ENCODE results near the gene DOK4. TPM values are rescaled to one million over a fixed set of nuclear protein-coding genes. Genes with fewer than 3 reads are reported as not detected.
"Not testable (repeated sequence)": the region's sequence is repeated elsewhere in the genome, so short reads cannot be mapped to it uniquely, and the experiment has no call there.

DOK4 gene
- total RNA-seq, 1 experiment from 2014 or later, result 6.8 TPM

- DNase-seq (ENCODE audit: low read depth, low spot score), result no peak
- Histone ChIP-seq H3K9me3 (ENCODE audit: control insufficient read depth, insufficient read depth, low read depth, low read length) (no peaks in the 10 kb centered on the region), H3K27me3 (ENCODE audit: control insufficient read depth, insufficient read depth, low read length) (no peaks in the 10 kb centered on the region), H3K4me3 (ENCODE audit: low read depth in 2 of 2, low read length in 2 of 2) (no peak overlapping the region), H3K36me3 (ENCODE audit: control insufficient read depth, insufficient read depth, low read length) (no peaks in the 10 kb centered on the region), H3K4me1 (ENCODE audit: control insufficient read depth, insufficient read depth, low read length) (no peaks in the 10 kb centered on the region), H3K27ac (ENCODE audit: low read length) (no peak overlapping the region)
- no peak for ATAC-seq
- CTCF ChIA-PET, result interaction anchor here (0.7 kb wide), 1 partner anchor 12 kb away, joined by 6 read pairs; no protein-coding TSS in a partner anchor
- intact Hi-C loops (cut with micrococcal nuclease; ENCODE audit: unreplicated experiment) (no loop called here), in situ Hi-C loops (cut with HindIII; ENCODE audit: low pct_unique_long_range_greater_than_20kb, low sequenced_read_pairs) (no loop called here)
- BruUV-seq (replicated peaks), result no TSS peak
- POLR2A ChIA-PET, result no interaction called here
- no peak for TF ChIP-seq REST (IDR thresholded peaks at IDR 0.05; ENCODE audit: insufficient read depth in 1 of 2, low read depth in 2 of 2, low read length in 1 of 2)
- TF ChIP-seq POLR2AphosphoS5 (IDR thresholded peaks at IDR 0.05; ENCODE audit: low read depth, low read length), result no peak
- TF ChIP-seq SIN3A (IDR thresholded peaks at IDR 0.05; ENCODE audit: borderline replicate concordance, insufficient read depth, low read depth, low read length), result no peak
- no peak for TF ChIP-seq TCF7L2 (IDR thresholded peaks at IDR 0.05; ENCODE audit: low read depth, low read length)
- no peak for TF ChIP-seq CTCF (IDR thresholded peaks at IDR 0.05)
These were observed 15.2 kb upstream of the DOK4 start for GRCh38 chr16:57501492-57501891.

GRCh38 chr16:57500578-57501111, 14.4 kb upstream of the DOK4 start:
- intact Hi-C loops (cut with micrococcal nuclease; ENCODE audit: unreplicated experiment), result no loop called here
- in situ Hi-C loops (cut with HindIII; ENCODE audit: low pct_unique_long_range_greater_than_20kb, low sequenced_read_pairs), result no loop called here
- ChIA-PET CTCF (interaction anchor here (0.6 kb wide), 1 partner anchor 43 kb away, joined by 11 read pairs; no protein-coding TSS in a partner anchor), POLR2A (no interaction called here)
- BruUV-seq (replicated peaks), result no TSS peak
- ATAC-seq (no peak), DNase-seq (ENCODE audit: low read depth, low spot score) (no peak)
- no peaks in the 10 kb centered on the region for H3K9me3 ChIP-seq (ENCODE audit: control insufficient read depth, insufficient read depth, low read depth, low read length)
- no peaks in the 10 kb centered on the region for H3K27me3 ChIP-seq (ENCODE audit: control insufficient read depth, insufficient read depth, low read length)
- no peak overlapping the region for H3K27ac ChIP-seq (ENCODE audit: low read length)
- no peak overlapping the region for H3K4me3 ChIP-seq (ENCODE audit: low read depth in 2 of 2, low read length in 2 of 2)
- no peaks in the 10 kb centered on the region for H3K4me1 ChIP-seq (ENCODE audit: control insufficient read depth, insufficient read depth, low read length)
- H3K36me3 ChIP-seq (ENCODE audit: control insufficient read depth, insufficient read depth, low read length), result no peaks in the 10 kb centered on the region
- TF ChIP-seq SIN3A (IDR thresholded peaks at IDR 0.05; ENCODE audit: borderline replicate concordance, insufficient read depth, low read depth, low read length), result no peak
- no peak for TF ChIP-seq REST (IDR thresholded peaks at IDR 0.05; ENCODE audit: insufficient read depth in 1 of 2, low read depth in 2 of 2, low read length in 1 of 2)
- TF ChIP-seq TCF7L2 (IDR thresholded peaks at IDR 0.05; ENCODE audit: low read depth, low read length), result no peak
- no peak for TF ChIP-seq CTCF (IDR thresholded peaks at IDR 0.05)
- TF ChIP-seq POLR2AphosphoS5 (IDR thresholded peaks at IDR 0.05; ENCODE audit: low read depth, low read length), result no peak

DNA sequence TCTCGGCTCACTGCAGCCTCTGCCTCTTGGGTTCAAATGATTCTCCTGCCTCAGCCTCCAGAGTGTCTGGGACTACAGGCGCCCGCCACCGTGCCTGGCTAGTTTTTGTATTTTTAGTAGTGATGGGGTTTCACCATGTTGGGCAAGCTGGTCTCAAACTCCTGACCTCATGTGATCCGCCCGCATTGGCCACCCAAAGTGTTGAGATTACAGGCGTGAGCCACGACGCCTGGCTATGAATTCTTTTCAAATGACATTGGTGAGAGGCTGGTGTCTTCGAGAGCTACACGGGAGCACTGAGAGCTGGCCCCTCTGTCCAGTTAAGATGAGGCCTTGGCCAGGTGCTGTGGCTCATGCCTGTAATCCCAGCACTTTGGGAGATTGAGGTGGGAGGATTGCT, 13.6 kb upstream of the DOK4 start:
- POLR2A ChIA-PET; H3K27ac ChIP-seq (ENCODE audit: low read length); BruUV-seq (replicated peaks); ATAC-seq; H3K9me3 ChIP-seq (ENCODE audit: control insufficient read depth, insufficient read depth, low read depth, low read length); H3K4me3 ChIP-seq (ENCODE audit: low read depth in 2 of 2, low read length in 2 of 2); H3K36me3 ChIP-seq (ENCODE audit: control insufficient read depth, insufficient read depth, low read length); in situ Hi-C loops (cut with HindIII; ENCODE audit: low pct_unique_long_range_greater_than_20kb, low sequenced_read_pairs); intact Hi-C loops (cut with micrococcal nuclease; ENCODE audit: unreplicated experiment); H3K4me1 ChIP-seq (ENCODE audit: control insufficient read depth, insufficient read depth, low read length); H3K27me3 ChIP-seq (ENCODE audit: control insufficient read depth, insufficient read depth, low read length); DNase-seq (ENCODE audit: low read depth, low spot score): not testable (repeated sequence)
- CTCF ChIA-PET, result interaction anchor here (0.6 kb wide), 1 partner anchor 43 kb away, joined by 11 read pairs; no protein-coding TSS in a partner anchor

Measured in Panc1 (cell line).